K562 (cell line): ENCODE results near the gene HSD11B1L. TPM values are rescaled to one million over a fixed set of nuclear protein-coding genes. Genes with fewer than 3 reads are reported as not detected.

ENCODE experiments used
- DPF2 ChIP-seq: fragments of 450-650 bp; IDR thresholded peaks from 2 replicates; pipeline ENCODE4 v1.6.1; 2016
- GTF2B ChIP-seq: IDR thresholded peaks from 2 replicates; pipeline ENCODE4 v1.6.1; 2011; ENCODE audit not compliant: insufficient read length; ENCODE audit errors: extremely low read depth
- NCOA2 ChIP-seq, 2 experiments: fragments of 450-650 bp; IDR thresholded peaks; 2 replicates each; pipeline ENCODE4 v1.6.1; 2018; ENCODE audit warnings: mild to moderate bottlenecking in 2 of 2, moderate library complexity in 1 of 2; ENCODE audit not compliant: partially characterized antibody in 2 of 2
- RCOR1 ChIP-seq, 2 experiments: IDR thresholded peaks; 2 replicates each; pipeline ENCODE4 v1.6.1; 2012; ENCODE audit warnings: low read depth in 2 of 2, low read length in 2 of 2, borderline replicate concordance in 1 of 2, improper control_type of control experiment in 1 of 2
- SMARCB1 ChIP-seq: IDR thresholded peaks from 2 replicates; pipeline ENCODE4 v1.6.1; 2011; ENCODE audit warnings: improper control_type of control experiment, low read depth; ENCODE audit not compliant: insufficient read length
- TEAD2 ChIP-seq: fragments of 450-650 bp; IDR thresholded peaks from 2 replicates; pipeline ENCODE4 v1.6.1; 2016; ENCODE audit warnings: missing genetic modification characterization, control low read depth, missing compliant biosample characterization
- ZNF124 ChIP-seq: sonication (generic); formaldehyde crosslinking; IDR thresholded peaks from 2 replicates; pipeline ENCODE4 v1.8.1; 2022; ENCODE audit warnings: missing genetic modification reagents
- polyA plus RNA-seq, 8 experiments: library from polyadenylated mRNA; depleted of rRNA in 4 of 8; stranded (reverse) in 5 of 8; unstranded in 3 of 8; fragments of >200 nt; fragmentation: Nextera tagmentation in 2 of 8; fragmentation: Illumina TruSeq in 1 of 8; extraction: Ambion mirVana in 2 of 8; extraction: Trizol in 1 of 8; gene quantifications; 2 replicates each; pipeline versions ENCODE4 v1.2.1 to v1.2.3, GENCODE V29; 2011 to 2014; ENCODE audit warnings: inconsistent platforms in 1 of 8, missing spikeins in 1 of 8
- total RNA-seq, 7 experiments: library from RNA; depleted of rRNA in 6 of 7; stranded (reverse); fragments of >200 nt in 6 of 7; fragmentation: Illumina TruSeq in 2 of 7; extraction: Trizol in 2 of 7; gene quantifications; 2 replicates each; pipeline versions ENCODE4 v1.2.1 to v1.2.3, GENCODE V29; 2011 to 2021; ENCODE audit warnings: low replicate concordance in 1 of 7
- TF ChIP-seq, protein P1 (sequence below), 2 experiments: fragments of 450-650 bp in 1 of 2; sonication (generic) in 1 of 2; formaldehyde crosslinking; conservative IDR thresholded peaks; 2 replicates each; pipeline versions ENCODE4 v1.4.0 to v1.8.1; 2020 to 2022; ENCODE audit warnings: mild to moderate bottlenecking in 1 of 2, missing genetic modification reagents in 1 of 2
- TF ChIP-seq, protein P2 (sequence below): IDR thresholded peaks from 2 replicates; pipeline ENCODE4 v1.6.1; 2012; ENCODE audit warnings: low read depth, low read length, improper control_type of control experiment, borderline replicate concordance

Gene HSD11B1L
- total and polyA plus RNA-seq, 9 of the 15 experiments (the other 6 are each of a cell fraction or from before 2014, with no cell fraction given) = 0.31 to 7.7 (median 2.3) TPM

- TF ChIP-seq, protein P1, sequence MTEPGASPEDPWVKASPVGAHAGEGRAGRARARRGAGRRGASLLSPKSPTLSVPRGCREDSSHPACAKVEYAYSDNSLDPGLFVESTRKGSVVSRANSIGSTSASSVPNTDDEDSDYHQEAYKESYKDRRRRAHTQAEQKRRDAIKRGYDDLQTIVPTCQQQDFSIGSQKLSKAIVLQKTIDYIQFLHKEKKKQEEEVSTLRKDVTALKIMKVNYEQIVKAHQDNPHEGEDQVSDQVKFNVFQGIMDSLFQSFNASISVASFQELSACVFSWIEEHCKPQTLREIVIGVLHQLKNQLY (CRISPR knock-in tag; conservative IDR thresholded peaks at IDR 0.05) = no peak
- TF ChIP-seq RCOR1 (IDR thresholded peaks at IDR 0.05; ENCODE audit: borderline replicate concordance in 1 of 2, low read depth in 2 of 2, low read length in 2 of 2) = no peak
- no peak for TF ChIP-seq GTF2B
- no peak for TF ChIP-seq SMARCB1
- TF ChIP-seq NCOA2 (IDR thresholded peaks at IDR 0.05; ENCODE audit: partially characterized antibody in 2 of 2) = no peak
- TF ChIP-seq TEAD2 (tag) = no peak
- no peak for TF ChIP-seq DPF2
- no peak for TF ChIP-seq ZNF124
- TF ChIP-seq, protein P2, sequence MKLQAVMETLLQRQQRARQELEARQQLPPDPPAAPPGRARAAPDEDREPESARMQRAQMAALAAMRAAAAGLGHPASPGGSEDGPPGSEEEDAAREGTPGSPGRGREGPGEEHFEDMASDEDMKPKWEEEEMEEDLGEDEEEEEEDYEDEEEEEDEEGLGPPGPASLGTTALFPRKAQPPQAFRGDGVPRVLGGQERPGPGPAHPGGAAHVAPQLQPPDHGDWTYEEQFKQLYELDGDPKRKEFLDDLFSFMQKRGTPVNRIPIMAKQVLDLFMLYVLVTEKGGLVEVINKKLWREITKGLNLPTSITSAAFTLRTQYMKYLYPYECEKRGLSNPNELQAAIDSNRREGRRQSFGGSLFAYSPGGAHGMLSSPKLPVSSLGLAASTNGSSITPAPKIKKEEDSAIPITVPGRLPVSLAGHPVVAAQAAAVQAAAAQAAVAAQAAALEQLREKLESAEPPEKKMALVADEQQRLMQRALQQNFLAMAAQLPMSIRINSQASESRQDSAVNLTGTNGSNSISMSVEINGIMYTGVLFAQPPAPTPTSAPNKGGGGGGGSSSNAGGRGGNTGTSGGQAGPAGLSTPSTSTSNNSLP = no peak
These were observed 4.0 kb downstream of the HSD11B1L start (continued) for GRCh38 chr19:5684694-5685430.
